Left kidney (tissue), 2 donors: Measurements from ENCODE around the gene NGLY1. TPM values are rescaled to one million over a fixed set of nuclear protein-coding genes. Genes with fewer than 3 reads are reported as not detected.

ENCODE experiments used
- DNase-seq: peaks from one replicate; pipeline ENCODE4 v3.0.0-alpha.2; 2013
- polyA plus RNA-seq: library from polyadenylated mRNA; unstranded; fragments of 120-200 nt; gene quantifications from one replicate; pipeline ENCODE4 v1.2.1, GENCODE V29; 2013; ENCODE audit not compliant: insufficient read length

Gene NGLY1
- polyA plus RNA-seq, 1 donor = 46.6 TPM

DNA sequence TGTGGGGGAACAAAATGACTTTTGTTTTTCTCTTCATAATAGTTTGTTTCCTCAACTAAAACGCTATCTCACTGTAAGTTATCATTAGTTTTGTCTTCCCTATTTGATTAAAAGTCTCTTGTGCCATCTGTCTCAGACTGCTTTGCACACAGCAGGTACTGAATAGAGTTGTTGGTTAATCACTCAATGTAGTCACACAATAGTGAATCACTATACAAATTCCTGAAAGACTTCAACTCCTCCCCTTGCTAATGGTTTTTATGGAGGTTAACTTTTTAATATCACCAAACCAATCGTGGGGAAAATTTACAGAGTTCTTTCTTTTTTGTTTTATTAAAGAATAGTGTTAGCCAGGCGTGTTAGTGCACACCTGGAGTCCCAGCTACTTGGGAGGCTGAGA is 2.6 kb upstream of the NGLY1 start:
- no peak for DNase-seq

DNA sequence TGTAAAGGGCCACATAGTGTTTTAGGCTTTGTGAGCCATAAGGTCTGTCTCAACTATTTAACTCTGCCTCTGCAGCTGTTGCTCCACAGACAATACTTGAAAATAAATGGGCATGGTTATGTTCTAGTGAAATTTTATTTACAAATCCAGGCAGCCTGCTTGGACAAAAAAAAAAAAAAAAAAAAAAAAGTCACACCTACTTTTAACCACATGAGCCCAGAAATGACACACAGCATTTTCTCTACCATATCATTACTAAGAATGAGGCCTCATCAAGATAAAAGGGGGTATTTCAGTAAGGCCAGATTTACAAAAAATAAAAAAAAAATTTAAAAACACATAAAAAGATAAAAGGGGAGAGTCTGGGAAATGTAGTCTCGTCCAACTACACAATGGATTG is 1.7 kb upstream of the NGLY1 start:
- no peak for DNase-seq

DNA sequence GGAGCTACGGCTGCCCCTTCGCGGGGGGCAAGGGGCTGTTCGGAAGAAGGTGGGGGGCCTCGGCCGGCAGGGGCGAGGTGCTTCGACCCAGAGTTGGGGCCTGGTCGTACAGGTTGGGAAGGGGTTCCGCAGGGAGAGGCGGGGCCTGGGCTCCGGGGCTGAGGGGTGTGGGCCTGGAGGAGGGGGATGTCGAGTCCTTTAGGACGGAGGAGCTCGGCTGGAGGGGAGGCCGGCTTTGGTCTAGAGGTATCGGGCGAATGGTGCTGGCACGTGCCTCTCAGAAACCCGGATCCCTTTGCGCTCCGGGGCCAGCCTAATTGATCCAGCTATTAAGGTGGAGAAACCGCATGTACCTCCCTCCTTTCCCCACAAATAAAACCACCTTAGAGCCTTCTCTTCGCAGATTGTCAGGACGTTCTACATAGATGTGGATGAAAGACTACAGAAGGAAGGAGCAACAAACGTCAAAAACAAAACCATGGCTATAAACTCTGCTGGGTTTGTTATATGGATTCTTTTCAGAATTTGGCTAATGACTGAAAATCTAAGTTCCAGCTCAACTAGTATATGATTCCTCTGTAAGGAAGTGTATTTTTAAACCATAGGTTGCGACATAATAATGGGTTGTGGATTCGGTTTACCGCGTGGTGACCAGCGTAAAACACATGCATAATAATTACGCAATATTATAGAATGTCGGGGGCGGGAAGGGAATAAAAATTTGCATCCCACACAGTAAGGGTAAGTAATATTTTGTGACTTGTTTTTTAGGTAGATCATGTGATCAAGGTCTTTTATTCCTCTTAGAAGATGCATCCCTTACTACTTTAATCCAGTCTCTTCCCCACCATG is 644 bp upstream of the NGLY1 start:
- DNase-seq = peak; percentile 60

DNA sequence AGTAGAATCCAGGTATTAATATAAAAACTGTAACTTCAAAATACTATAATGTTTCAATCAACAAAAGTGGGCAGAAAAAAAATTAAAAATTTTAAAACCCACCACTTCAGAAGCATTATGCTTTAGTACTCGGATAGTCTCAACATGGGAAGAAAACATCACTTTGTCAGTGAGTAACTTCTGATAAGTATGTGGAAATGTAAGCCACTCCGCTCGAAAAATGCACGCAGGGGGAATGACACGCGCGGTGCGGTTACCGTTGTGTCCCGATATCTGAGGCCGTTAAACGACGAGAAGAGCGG is 656 bp downstream of the NGLY1 start:
- DNase-seq = no peak

DNA sequence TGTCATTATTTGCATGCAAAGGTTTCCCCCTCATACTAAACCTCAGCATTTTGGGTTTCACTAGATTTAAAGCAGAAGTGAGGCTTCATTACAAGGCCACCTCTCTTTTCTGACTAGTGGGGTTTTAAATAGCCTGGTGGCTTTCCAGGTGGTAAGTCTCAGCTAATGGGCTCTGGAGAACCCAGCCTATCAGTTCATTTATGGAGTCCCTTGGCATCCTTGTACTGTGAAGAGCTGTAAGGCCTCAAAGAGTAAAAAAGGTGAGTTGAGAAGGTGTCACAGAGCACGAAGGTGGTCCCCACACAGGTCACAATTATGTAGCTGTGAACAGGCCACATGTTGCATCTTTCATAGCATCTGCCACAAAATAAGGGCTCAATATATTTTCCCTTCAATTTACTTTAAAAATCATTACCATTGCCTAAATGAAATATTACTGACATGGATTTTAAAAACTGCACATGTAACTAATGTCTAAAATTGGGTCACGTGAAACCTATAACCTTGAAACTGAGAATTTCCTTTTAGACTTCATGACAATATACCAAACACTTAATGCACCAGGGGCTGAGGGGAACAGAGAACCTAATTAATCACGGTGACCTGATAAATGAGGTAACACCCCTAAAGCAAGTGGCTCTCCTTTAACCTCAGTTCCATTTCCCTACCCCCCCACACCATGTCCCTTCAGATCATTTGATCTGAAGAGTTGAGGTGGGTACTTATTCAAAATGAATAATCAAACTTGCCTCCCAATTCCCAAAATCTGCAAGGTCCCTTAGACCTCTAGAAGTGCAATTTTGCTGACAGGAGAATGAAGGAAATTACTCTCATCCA is 1.3 kb downstream of the NGLY1 start:
- no peak for DNase-seq

DNA sequence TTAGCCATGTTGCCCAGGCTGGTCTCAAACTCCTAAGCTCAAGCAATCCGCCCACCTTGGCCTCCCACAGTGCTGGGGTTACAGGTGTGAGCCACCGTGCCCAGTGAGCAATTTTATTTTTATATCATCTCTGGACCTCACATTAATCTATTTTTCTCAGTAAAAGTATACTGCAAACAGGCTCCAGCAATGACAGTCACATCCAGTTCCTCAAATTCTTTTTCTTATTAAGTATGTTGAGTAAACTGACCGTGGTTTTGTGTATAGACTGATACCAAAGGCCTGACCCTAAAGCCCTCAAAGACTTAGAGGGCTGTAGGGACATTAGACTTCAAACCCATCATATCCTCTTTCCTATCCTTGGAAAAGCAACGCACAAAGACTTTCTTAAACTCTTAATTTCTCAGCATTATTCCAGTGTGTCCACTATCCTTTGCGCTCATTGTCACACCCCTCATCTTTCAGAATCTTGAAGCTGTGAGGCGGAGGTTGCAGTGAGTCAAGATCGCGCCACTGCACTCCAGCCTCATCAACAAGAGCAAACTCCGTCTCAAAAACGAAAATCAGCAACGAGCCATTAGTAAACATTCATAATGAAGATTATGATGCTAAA is 2.0 kb downstream of the NGLY1 start:
- DNase-seq = no peak

DNA sequence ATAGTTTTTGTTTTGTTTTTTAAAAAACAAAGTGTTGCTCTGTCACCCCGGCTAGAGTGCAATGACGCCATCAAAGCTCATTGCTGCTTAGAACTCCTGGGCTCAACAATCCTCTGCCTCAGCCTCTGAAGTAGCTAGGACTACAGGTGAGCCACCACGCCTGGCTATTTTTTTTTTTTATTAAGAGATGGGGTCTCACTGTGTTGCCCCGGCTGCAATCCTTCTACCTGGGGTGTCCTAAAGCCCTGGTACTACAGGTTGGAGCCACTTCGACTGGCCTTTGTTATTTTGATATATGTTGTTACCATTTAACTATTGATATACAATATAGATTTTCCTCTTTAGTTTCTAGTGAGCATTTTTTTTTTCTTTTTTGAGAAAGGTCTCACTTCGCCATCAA is 2.6 kb downstream of the NGLY1 start:
- DNase-seq = no peak

DNA sequence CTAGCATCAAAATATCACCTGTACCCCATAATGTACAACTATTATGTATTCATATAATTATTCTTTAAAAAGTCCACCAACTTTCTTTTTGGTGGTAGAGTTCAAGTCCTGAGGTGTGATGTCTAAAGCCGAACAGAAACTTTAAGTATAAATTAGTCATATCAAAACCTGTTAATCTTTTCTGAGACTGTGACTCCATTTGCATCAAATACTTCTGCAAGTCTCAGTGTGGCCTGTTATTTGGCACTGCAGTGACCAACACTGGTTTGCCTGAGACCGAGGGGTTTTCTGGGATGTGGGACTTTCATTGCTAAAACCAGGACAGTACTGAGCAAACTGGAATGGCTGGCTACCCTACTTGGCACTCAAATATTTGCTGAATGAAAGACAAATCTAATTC is 7.3 kb downstream of the NGLY1 start:
- DNase-seq = no peak

DNA sequence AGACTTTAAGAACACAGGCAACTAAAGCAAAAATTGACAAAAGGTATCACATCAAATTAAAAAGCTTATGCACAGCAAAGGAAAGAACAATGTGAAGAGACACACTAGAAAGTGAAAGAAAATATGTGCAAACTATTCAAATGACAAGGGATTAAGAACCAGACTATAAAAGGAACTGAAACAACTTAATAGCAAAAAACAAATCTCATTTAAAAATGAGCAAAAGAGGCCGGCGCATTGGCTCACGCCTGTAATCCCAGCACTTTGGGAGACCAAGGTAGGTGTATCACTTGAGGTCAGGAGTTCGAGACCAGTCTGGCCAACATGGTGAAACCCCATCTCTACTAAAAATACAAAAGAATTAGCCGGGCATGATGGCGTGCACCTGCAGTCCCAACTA is 14.4 kb downstream of the NGLY1 start:
- no peak for DNase-seq

DNA sequence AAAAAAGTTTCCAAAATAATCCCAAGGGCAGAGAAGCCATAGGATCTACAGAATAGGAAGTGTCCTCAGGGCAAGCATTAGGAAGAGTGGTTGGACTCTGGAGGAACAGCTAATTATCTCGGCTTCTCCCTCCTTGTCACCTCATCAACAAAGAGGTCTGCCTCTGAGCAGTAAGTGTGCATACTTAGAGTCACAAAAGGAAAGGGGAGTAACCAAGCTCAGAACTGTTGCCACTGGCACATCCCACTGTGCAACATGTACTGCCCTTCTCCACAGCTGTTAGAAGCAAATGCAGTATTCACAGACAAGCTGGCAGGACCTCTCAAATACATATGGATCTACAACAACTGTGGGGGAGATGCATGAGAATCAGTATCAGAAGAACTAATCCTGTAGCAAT is 31.5 kb downstream of the NGLY1 start:
- no peak for DNase-seq

DNA sequence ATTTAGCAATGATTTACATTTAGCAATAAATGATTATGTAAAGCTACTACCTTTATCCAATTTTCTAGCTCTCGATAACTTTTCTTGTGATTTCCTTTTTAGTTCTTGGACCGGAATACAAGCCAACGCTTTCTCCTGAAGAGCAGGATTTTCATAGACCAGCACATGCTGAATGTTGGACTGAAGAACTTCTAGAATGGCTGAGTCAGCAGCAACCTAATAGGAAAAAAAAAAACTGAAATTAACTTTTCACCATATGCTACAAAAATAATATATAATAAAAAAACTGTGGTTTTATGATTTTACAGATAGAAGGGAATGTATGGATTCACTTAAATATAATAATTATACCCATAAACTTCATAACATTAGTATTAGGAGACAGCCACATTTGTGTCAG is 32.2 kb downstream of the NGLY1 start:
- DNase-seq = no peak

DNA sequence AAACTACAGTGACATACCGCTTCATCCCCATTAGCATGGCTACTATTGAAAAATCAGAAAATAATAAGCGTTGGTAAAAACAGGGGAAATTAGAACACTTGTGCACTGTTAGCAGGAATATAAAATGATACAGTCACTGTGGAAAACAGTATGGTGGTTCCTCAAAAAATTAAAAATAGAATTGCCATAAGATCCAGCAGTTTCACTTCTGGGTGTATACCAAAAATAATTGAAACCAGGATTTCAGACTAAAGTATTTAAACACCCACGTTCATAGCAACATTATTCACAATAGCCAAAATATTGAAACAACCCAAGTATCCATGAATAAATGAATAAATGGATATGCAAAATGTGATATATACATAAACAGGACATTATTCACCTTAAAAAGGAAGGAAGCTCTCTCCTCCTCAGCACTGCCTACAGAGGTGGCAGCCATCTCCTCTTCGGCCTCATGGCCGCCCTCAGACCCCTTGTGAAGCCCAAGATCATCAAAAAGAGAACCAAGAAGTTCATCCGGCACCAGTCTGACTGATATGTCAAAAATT is 34.1 kb downstream of the NGLY1 start:
- no peak for DNase-seq

DNA sequence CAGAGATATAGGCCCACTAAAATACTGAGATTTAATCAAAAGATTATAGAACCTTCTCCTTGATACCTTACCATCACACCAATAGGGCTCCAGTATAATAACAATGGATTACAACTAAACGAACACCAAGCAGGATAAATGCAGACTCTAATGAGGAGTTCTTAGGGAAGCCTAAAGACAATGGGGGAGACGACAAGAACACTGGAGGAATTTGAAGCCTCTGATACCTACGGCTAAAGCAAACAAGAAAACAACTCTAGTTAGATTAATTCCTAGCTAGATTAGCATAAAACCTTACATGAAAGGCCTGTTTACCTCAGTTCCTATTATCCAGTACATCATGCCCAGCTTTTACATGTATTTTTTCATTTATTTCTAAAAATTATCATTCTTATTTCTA is 35.1 kb downstream of the NGLY1 start:
- no peak for DNase-seq

DNA sequence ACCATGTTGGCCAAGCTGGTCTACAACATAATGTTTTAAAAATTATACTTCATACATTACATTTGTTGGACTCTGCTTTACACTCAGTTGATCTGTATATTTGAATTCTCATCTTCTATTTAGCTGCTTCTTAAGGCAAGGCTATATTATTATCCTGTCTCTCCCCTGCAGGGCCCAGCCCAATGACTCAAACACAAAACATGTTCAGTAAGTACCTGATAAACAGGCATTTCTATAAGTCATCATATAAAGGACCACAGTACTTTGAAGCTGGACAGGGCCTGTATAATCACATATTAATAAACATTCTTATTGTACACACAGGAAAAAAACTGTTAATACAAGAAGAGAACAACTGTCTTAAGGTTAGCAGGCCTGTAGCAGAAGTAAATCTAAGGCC is 36.2 kb downstream of the NGLY1 start:
- no peak for DNase-seq

DNA sequence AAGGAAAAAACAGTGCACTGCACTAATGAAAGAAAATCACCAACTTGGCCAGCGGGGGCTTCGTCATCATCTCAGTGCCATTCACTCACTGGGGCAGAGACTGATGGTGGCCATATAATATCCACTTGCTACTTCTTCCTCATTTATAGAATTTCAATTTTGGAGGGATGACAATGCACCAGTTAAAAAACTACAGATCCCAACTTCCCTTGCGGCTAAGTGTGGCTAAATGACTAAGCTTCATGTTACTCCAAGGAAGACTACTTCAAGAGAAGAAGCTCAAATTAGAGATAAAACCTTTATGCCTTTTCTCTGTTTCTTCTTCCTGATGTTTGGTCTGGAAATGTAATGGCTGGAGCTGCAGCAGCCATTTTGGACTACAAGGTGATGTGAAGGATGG is 38.8 kb downstream of the NGLY1 start:
- DNase-seq = no peak

DNA sequence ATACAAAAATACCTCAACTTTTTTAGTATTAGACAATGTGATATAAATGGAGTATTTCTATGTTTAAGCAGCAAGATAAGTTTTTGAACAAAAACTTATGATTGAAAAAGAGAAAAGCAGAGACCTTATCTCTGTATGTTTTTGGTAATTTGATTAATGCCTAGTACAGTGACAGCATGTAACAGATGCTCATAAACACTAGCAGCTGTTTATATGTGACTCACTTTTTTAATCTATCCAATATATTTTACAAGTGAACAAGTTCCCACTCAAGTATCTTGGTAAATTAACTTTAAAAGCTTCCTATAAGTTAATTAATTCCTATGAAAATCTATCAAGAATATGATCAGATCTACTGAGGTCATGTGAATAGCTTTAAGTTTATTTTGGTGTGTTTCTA is 55.1 kb downstream of the NGLY1 start:
- no peak for DNase-seq

DNA sequence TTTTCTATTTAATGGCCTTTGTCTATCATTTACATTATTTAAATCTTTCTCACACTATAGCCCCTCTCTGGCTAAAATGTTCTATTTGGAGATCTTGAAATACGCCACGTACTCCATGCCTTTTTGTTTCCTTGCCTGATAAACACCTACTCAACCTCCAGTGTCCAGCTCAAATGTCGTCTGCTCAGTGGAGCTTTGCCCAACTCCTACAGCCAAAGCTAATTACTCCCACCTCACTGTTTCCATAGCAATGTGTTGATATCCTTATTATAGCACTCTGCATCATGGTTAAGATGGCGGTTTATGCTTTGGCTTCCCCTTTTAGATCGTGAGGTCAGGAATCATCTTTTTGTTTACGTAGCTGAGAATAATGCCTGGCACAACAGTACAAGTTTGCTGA is 55.9 kb downstream of the NGLY1 start:
- no peak for DNase-seq

DNA sequence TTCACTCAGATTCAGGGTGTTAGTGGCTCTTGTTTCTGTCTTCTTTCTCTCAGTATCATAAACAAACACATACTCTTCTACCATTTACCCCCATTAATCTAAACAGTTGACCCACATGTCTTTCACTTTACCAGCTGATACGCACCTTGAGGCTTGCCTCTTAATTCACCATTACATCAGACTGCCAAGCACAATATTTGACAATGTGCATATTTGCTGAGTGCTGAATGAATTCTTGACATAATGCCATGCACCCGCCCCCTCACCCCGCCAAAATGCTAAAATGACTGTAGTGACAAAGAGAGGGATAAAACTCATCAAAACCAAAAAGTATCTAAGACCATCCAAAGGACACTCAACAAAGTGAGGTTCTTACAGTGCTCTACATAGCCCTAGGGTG is 57.4 kb downstream of the NGLY1 start:
- DNase-seq = no peak

DNA sequence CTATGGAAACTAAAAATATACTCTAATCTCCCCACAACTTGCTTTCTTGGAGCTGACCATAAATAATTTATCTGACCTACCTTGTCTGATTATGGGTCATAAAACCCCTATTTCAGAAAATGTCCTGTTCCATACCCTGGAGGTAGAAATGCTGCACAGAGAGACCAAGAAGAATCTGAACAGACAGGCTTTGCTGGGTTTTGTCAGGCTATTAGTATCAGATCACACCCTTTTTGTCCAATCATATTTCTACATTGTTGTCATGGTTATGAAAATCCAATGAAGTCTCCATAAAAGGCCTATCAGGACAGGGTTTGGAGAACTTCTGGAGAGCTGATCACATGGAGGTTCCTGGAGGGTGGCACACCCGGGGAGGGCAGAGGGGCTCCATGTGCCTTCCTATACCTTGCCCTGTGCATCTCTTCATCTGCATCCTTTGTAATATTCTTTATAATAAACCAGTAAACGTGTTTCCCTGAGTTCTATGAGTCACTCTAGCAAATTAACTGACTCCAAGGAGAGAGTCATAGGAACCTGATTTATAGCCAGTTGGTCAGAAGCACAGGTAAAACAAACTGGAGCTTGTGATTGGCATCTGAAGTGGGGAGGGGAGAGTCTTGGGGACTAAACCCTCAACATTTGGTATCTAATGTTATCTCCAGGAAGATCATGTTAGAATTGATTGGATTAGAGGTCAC is 58.1 kb downstream of the NGLY1 start:
- no peak for DNase-seq

DNA sequence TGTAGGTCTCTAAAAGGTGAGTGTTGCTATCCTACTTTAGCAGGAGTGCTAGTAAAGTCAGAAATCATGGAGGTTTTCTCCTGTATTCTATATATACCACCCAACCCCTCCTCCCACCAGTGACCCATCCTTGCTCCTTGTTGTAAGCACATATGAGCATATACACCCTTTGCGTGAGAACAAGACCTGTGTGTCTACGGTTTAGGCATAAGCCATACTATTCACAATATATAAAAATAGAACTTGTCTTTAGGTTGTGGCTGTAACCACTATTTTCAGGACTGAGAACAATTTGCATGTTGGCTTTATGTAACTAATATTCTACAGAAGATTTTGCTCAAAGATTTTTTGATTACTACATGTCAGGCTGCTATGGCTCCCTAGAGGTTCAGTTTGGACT is 59.4 kb downstream of the NGLY1 start:
- DNase-seq = no peak

DNA sequence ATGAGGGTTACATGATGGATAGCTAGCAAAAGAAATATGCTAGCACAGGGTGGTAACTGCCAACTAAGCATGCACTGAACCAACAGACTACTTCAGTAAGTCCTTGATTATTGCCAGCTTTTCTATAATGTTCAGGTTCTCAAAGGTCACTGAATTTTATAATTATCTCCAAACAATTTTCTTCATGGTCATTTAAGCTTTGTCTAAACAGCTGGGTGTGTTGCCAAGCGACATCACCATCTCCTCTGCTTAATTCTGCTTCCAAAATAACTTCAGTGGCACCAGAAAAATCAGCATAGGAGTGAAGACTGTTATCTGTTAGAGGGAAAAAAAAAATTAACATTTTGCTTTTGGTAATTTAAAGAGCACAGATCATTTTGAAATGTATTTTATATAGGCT is 63.9 kb downstream of the NGLY1 start:
- no peak for DNase-seq

DNA sequence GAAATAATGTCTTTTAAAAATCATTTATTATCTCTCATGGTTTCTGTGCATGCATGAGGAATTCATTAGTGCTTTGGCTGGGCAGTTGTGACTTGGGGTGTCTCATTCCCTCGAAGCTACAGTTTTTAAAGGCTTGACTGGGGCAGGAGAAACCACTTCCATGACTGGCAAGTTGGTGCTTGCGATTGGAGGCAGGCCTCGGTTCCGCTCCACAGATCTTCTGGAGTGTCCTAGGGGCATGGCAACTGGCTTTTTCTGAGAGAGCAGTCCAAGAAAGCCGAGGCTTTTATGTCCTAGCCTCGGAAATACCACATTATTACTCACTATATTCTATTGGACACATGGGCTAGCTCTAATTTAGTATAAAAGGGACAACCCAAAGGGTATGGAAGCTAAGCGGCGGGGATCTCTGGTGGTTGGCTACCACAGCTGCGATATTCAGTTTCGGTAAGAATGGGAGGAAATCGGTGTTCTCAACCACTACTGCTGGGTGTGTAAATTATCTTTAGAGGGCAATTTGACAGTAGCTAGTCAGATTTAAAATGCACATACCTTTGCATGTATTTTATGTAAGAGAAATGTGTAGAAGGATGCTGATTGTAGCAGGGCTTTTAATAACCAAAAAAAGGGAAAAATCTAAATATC is 69.8 kb downstream of the NGLY1 start:
- no peak for DNase-seq
